ENCODE measurements around the gene PLCL2.

The PLCL2 gene

DNA sequence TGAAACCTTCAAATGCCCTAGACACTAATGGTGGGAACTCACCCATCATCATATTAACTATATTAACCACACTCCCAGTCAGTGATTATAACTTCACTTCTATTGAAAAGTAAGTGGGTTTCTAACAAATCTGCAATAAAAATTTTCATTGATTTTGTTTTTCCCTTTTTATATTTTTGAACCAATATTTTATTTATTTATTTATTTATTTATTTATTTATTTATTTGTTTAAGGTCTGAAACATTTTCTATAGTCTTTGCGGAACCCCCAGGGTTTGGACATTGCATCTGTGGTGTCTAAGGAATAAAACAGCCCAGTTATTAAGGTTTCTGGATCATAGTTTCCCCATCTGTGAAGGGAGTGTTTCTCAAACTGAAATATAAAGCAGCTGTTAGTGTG lies 16.2 kb upstream of the PLCL2 start:
- DNase-seq, result no peak

DNA sequence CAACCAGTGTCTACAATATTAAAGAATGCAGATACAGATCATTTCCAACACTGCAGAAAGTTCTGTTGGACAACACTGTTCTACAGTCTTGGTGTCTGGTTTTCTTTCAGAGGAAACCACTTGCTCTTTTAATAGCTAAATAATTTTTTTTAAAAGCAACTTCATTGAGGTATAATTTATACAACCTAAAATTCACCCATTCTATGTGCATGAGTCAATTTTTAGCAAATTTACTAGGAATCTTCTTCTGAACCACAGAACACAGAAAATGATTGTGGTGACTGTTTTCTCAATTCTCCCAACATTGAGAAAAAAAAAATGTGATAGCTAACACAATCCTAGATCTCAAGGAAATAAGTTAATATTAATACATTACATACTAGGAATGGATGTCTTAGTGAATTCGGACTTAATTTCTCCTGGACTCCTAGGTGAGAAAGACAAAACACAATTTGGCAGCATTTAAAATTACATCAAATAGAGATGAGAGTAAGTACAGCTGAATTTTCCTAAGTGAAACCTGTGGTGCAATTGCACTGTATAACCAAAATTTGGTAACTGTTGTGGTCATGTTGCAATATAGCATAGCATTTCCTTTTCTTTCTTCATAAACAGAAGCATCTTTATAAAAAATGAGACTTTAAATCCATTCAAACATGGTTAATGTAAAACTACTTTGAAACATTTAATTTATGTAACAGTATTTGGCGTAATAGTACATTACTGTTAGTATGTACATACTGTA lies 15.3 kb upstream of the PLCL2 start:
- DNase-seq, result no peak

DNA sequence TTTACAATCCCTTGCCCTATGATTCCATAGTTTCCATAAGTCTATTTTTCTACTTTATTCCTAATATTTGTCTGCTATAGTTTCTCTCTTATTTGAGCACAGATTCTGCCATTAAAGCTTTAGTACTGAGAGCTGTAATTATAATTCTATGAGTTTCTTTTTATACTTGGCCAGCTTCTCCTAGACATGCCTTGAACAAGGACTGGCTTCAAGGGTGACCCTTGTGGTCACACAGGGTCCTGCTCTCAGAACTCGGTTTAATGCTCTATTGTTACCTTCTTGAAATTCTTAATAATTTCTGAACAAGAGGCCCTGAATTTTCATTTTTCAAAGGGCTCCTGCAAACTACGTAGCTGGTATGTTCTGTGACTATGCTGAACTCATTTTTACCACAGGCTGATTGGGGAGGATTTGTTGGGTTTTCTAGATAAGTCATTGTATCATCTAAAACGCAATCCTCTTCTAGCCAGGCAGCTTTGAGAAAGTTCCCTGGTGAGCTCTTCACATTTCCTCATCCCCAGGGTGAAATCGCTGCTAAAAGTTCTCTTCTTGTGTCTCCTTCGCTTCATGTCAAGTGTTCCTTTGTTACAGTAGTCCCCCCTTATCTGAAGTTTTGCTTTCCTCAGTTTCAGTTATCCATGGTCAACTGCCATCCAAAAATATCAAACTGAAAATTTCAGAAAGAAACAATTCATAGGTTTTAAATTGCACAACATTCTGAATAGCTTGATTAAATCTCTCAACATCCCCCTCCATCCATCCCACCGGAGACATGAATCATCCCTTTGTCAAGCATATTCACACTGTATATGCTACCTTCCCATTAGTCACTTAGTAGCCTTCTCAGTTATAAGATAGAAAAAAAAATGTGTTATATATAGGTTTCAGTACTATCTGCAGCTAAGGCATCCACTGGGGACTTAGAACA lies 12.6 kb upstream of the PLCL2 start:
- no peak for DNase-seq

DNA sequence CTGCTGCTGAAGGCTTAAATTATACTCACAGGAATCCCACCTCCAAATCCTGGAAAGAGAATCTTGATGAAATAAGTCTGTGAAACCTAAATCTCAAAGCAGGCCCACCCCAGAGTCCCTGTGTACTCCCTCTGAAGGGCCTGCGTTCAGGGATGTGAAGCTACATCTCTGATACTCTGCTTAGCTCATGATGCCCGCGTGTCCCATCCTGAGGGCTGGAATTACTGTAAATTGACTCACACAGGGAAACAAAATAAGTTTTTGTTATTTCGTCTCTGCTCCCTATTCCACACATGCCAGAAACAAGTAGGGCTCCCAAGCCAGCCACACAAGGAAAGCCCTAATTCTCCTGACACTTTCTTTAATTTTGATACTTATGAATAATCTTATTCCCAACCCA lies 10.9 kb upstream of the PLCL2 start:
- DNase-seq, result no peak

DNA sequence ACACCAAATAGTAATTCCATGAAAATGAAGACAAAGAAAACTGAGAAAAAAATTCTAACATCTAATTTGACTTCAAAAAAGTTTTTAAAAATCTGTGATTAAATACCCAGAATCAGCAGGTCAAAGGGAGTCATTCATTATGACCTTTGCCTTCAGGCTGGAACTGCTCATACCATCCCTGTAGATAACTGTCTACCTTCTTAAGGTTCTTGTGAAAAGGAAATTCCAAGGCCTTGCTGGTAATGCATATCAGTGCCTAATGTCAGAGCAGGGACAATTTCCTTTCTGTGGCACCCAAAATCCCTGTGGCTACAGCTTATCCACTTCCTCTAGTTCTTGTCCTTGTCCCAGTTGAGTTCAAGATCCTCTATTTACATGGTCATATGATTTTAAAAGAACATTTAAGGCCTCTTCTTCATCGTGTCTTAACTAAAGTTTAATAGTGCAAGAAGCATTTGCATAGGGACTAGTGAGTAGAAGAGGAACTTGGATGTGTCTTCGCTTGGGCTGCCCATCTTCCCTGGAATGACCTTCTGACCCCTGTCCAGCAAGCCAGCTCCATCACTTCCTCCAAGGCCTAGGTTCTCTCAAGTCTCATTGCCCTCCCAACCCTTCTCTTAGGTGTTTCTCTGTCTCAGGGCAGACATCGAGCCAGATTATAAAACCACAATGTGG lies 8.7 kb upstream of the PLCL2 start:
- DNase-seq, result no peak

DNA sequence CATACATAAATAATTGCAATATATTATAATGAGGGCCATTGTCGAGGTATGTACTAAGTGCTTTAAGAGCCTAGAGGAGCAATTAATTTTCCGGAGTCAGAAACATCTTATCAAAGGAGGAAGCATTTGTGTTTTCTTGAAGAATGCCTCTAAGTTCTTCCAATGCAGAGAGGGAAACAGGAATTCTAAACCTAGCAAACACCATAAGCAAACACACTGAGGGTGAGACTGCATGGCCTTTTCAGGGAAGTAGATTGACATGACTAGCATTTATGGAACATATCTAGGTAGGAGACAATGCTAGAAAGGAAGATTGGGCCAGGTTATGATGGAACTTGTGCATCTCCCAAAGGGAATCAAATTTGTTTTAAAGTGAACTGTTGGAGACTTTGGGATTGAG lies 7.2 kb upstream of the PLCL2 start:
- no peak for DNase-seq

DNA sequence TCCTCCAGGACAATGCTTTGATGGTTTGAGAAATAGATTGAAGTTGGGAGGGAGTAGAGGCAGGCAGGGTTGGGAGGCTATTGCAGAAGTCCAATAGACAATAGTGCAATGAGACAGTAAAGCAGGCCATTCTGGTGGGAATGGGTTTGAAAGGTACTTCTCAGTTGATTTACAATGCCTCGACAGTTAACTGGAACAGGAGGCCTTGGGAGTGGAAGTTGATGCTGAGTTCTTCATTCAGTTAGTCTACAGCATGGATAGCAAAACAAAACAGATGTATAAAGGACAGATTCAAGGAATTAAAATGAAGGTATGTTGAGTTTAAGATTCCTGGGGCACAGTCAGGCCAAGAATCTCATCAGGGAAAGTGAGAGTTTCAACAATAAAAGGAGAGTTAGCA lies 6.8 kb upstream of the PLCL2 start:
- DNase-seq, result no peak

DNA sequence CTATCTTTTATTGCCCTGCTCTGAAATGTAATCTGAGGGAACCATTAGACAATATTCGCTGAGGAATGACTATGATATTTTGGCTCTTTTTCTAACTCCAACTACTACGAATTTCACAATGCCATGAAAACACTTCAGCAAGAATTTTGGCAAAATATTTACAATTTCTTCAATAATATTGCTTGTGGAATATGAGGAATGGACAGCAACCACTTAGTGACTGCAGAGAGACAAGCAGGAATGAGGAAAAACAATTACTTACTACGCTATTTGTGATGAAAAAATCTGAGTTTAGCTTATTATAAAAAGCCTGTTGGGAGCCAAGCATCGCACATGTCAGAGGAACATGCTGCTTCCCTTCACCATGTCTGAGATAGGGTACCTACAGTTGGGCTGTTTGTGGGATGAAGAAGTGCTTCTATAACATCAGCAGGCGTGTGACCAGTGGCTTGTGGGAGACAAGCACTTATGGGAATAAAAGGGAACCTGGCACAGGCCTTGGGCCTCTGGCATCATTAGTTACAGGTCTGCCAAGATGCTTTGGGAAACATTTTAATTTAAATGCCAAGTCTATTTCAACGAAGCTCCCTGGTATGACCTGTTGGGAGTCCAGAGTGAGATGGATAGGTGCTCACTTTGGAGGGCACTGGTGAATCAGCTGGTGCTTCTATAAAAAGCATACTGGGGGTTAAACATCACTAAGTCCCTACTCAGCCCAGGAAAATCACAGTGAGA lies 2.7 kb upstream of the PLCL2 start:
- DNase-seq, result no peak

DNA sequence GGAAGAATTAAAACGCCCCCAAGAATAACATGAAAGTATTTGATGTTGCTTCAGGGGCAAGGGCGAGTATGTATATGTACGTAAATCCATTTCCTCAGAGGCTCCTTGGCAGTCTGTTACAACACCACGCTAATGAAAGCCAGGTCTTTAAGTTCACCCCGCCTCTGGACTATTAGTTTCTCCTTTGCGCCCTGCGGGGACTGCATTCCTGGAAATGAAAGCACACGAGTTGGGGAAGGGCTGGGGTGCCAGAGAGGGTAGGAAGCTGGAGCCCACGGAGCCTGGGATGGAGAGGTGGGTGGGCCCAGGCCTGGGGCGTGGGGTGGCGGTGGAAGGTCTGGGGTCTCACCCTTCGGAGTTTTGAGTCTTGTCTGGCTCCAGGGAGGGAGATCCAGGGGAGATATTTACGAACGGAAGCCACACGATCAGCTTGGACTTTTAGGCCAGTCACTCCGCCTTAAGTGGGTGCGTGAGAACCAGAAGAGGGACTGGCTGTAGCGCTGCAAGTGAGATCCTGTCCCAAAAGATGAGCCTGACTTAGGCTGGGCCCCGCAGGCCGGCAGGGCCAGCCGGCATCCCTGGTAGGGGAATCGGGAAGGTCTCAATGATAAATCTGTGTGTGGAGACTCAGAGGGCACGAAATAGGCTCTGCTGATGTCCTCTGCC lies 1.6 kb upstream of the PLCL2 start:
- DNase-seq, result no peak

DNA sequence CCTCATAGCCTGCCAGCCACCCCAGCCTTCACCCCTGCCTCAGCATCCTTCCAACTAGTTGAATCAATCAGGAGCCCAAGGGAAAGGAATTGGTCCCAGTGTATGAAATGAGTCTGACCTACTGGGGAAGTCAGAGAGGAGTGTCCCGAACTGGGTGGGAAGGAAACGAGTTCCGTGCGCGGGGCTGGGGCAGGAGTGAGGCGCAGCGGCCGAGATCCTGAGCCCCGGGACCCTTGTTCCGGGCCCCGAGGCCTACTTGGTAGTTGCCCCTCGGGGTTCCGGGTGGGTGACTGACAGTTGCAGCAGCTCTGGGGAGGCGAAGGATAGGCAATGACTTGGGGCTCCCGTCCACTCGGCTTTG lies 1.1 kb upstream of the PLCL2 start:
- no peak for DNase-seq

DNA sequence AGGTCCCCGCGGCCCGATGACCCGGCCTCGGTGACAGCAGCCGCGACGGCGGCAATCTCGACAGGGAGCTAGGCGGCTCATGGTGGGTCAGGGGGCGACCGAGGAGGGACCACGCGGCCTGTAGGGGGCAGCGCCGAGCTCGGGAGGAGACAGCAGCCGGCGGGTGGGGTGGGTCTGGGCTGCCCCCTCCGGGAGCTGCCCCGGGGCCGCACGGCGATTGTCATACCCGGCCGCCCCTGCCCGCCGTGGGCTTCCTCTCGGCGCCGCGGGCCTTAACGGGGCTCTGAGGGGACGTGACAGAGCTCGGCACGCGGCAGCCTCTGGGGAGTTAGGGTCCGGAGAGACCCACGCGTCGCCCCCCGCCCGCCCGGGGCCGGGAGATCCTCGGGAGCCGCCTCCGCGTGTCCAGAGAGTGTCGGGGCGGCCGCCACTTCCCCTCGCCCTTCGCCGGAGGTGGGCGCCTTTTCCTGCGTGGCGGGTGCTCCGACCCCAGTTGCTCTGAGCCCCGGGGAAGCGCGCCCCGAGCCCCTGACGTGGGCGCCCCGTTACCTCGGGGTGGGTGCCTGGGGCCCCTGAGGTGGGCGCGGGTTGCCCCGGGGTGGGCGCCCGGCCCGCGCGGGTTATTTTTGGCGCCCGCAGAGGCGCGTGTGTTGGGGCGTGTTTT lies 539 bp upstream of the PLCL2 start:
- DNase-seq, result no peak

DNA sequence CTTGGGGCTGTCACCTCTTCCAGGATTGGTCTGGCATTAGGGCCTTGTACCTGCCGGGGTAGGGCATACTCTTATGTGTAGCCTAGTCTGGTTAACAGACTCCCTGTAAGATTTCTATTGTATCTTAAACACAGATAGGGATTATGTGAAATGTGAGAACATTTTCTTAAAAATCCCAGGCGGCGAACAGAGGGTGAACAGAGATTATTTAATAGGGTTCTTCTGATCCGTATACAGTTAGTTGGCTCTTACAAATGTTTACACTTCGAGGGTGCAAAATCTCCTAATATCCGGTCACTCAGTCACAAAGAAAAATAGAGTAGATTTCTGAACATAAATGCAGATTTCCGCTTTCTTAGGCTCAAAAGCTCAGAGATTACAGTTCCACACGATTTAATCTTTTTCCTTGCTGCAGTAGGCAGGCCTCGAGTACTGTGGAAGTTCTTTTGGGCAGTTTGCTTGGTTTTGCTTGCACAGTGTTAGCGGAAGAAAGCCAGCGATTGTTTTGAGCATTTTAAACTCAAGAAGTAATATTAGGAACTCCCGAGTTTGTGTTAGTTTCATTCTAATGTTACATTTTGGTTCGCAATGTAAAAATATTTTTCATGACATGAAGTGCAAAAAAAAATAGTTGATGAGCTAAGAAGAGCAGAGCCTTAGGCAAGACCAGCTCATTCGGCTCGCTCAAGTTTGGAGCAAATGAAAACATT lies 993 bp downstream of the PLCL2 start:
- no peak for DNase-seq

DNA sequence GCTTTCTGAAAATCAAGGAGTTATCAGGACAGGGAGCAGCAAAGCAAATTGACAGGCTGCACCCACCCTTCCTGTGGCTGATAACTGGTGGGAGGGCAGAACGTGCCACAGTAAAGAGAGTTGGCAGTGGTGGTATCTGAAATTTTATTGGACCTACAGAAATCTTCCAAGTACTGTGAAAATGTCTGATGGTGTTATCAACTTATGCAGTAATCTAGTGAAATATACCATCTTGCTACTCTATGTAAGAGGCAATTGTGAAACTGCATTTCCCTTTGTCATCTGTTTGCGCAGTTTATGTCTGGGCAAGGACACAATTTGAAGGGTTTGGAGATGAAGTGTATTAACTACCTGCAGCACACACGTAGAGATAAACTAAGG lies 1.5 kb downstream of the PLCL2 start:
- DNase-seq, result no peak

DNA sequence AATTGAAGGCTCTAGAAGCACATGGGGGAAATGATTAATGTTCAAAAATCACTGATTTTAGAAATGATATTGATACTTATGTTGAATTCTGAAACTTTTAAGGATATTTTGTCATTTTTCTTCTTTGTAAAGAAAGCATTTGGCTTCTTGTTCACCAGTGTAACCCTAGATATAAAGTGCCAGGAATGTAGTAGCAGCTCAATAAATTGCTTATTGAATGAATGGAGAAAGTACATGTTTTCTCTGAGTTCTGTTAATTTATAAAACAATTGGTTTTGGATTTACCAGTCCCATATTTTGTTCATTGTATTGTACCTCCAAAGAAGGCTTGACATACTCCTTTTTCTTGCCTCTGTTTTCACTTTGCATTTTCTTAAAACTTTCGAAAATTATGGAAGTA lies 2.4 kb downstream of the PLCL2 start:
- no peak for DNase-seq

DNA sequence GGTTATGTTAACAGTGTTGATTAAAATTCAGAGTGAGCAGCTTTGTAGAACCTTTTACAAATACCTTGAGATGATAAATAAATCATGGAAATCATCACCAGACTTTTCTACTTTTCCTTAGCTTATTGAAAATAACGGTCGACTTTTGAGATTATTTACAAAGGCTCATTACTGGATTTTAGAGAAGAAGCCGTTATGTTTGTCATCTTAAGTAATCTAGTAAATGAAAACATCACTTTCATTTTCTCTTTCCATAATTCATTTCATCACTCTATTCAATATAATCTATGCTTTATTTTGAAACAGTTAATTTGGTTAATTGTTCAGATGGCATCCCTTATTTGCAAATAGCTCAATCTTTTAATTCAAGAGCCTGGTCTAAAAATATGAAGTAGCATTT lies 3.6 kb downstream of the PLCL2 start:
- DNase-seq, result no peak

DNA sequence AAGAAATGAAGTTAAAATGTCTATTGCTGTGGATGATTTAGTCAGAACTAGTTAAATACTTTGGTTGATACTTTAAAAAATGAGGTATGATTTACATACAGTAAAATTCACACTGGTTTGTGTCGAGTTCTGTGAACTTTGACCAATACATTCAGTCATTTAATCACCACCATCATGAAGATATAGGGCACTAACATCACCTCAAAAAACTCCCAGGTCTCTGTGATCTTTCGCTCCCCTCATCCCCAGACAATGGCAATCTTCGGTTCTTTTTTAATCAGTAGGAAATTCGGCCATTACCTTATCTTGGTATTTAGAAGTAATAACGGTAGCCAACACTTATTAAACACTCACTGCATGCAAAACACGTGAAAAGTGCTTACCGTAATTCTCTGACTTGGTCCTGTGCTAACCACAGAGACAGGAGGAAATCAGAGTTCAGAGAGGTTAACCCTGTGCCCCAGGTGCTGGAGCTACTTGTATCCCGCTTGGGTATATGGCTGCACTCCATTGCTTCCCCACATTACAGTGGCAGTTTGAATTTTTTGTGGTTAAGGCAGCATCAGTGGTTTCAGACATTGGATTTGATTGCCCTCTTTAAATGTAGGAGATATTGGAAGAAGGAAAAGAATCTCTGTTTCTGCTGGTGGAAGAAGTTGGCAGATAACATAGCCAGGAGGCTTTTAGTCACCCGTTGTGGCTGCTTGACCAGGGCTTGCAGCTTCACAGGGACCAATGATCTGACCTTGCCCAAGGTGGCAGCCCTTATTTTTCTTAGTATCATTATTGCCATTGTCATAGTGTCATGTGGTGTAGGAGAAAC lies 4.2 kb downstream of the PLCL2 start:
- DNase-seq, result no peak

DNA sequence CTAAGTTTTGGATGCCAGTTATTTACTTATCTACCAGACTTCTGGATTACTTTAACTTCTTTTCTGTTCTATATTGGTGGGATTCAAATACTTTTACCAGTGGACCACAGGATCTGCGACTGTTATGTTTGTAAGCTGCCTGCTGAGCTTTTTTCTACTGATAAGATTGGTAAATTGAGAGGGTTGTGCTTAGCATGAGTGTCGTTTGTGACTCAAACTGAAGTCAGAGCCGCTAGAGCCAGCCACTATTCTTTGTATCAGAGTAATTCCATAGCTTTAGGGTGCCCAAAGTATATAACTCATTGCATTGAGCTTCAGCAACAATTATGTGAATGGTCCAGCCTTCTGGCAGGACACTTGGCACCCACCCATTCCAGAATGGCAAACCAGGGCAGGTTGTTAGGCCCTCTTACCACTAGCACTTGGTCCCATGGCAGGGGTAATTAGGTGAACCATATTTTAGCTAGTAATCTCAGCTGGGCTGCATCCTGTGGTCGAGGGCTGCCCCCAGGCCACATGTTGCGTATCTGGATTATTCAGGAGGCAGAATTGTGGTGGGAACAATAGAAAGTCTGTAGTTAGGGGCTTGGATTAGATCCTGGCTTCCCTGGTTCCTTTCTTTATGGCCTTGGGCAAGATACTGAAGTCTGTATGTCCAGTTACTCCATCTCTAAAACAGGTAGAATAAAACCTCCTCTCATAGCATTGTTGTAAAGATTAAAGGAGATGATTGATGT lies 6.0 kb downstream of the PLCL2 start:
- DNase-seq, result no peak

DNA sequence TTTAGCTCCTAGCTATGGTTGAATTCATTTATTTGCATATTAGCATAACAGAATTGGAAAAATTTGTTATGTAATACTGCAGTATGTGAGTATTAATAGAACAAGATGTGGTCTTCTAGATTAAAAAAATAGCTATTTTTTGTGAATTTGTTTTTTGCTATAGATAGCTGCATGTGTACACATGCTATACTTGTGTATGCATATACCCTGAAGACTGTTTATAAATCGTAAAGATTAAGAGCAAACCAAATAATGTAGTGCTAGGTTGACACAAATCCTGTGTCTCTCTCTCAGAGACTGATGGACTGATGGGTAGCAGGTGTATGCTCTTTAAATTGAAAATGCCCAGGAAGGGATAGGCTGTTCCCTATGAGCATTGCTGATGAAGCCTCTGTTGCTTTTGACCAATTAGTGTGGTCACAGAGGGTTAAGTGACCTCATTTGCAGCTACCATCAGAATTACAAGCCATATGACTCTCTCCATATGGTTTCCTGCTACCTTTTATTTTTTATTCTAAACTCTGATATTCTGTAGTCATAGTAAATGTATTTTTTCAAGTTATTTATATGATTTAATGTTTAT lies 9.0 kb downstream of the PLCL2 start:
- DNase-seq, result no peak

DNA sequence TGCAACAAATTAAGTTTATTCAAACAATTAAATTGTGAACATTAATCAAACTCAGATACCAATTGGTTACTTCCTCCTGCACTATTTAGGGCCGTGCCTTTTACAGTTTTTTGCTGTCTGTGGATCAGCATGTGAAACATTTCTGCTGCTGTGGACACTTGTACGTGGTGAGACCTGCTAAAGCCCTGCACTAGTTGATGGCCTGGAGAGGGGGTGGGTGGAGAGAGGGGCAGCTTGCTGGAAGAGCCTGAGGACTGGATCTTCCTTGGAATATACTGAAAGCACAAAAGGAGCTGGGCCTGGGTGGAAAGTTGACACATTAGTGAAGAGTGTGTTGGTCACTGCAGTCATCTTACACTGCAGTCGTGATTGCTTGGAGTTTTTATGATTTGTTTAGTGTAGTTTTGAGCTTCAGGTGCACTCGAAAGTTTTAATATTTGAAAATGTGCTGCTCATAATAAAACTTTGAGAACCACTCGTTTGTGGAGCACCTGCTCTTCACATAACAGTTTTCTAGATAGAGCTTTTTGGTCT lies 11.4 kb downstream of the PLCL2 start:
- DNase-seq, result no peak
